ENCODE results near the gene INAVA.

DNA sequence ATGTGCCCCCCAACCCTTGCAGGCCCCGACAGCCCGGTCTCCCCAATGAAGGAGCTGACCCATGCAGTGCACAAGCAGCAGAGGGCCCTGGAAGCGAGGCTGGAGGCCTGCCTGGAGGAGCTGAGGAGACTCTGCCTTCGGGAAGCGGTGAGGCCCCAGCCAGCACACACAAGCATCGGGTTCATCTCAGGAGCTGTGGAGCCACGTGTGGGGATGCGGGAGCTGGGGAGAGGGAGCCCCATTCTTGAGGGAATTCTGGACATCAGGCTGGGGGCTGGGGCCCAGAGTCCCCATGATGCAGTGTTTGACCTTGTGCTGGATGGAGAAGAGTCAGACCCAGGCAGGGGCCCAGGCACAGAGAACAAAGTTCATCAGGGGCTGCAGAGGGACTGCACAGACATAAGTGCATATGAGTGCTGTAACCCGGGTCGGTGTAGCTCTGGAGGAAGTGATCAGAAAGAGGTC lies 4.8 kb downstream of the INAVA start:
- TF ChIP-seq, protein P1, sequence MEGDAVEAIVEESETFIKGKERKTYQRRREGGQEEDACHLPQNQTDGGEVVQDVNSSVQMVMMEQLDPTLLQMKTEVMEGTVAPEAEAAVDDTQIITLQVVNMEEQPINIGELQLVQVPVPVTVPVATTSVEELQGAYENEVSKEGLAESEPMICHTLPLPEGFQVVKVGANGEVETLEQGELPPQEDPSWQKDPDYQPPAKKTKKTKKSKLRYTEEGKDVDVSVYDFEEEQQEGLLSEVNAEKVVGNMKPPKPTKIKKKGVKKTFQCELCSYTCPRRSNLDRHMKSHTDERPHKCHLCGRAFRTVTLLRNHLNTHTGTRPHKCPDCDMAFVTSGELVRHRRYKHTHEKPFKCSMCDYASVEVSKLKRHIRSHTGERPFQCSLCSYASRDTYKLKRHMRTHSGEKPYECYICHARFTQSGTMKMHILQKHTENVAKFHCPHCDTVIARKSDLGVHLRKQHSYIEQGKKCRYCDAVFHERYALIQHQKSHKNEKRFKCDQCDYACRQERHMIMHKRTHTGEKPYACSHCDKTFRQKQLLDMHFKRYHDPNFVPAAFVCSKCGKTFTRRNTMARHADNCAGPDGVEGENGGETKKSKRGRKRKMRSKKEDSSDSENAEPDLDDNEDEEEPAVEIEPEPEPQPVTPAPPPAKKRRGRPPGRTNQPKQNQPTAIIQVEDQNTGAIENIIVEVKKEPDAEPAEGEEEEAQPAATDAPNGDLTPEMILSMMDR (IDR thresholded peaks at IDR 0.05): no peak
- TF ChIP-seq GATA3 (IDR thresholded peaks at IDR 0.05; ENCODE audit: borderline replicate concordance) (no peak), EP300 (IDR thresholded peaks at IDR 0.05) (no peak), BHLHE40 (IDR thresholded peaks at IDR 0.05; ENCODE audit: low read depth, low read length) (no peak), JUN (IDR thresholded peaks at IDR 0.05) (no peak)
- TF ChIP-seq, protein P2, sequence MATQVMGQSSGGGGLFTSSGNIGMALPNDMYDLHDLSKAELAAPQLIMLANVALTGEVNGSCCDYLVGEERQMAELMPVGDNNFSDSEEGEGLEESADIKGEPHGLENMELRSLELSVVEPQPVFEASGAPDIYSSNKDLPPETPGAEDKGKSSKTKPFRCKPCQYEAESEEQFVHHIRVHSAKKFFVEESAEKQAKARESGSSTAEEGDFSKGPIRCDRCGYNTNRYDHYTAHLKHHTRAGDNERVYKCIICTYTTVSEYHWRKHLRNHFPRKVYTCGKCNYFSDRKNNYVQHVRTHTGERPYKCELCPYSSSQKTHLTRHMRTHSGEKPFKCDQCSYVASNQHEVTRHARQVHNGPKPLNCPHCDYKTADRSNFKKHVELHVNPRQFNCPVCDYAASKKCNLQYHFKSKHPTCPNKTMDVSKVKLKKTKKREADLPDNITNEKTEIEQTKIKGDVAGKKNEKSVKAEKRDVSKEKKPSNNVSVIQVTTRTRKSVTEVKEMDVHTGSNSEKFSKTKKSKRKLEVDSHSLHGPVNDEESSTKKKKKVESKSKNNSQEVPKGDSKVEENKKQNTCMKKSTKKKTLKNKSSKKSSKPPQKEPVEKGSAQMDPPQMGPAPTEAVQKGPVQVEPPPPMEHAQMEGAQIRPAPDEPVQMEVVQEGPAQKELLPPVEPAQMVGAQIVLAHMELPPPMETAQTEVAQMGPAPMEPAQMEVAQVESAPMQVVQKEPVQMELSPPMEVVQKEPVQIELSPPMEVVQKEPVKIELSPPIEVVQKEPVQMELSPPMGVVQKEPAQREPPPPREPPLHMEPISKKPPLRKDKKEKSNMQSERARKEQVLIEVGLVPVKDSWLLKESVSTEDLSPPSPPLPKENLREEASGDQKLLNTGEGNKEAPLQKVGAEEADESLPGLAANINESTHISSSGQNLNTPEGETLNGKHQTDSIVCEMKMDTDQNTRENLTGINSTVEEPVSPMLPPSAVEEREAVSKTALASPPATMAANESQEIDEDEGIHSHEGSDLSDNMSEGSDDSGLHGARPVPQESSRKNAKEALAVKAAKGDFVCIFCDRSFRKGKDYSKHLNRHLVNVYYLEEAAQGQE (IDR thresholded peaks at IDR 0.05): no peak
- TF ChIP-seq, protein P3, sequence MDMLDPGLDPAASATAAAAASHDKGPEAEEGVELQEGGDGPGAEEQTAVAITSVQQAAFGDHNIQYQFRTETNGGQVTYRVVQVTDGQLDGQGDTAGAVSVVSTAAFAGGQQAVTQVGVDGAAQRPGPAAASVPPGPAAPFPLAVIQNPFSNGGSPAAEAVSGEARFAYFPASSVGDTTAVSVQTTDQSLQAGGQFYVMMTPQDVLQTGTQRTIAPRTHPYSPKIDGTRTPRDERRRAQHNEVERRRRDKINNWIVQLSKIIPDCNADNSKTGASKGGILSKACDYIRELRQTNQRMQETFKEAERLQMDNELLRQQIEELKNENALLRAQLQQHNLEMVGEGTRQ (IDR thresholded peaks at IDR 0.05): no peak
- TF ChIP-seq, protein P4, sequence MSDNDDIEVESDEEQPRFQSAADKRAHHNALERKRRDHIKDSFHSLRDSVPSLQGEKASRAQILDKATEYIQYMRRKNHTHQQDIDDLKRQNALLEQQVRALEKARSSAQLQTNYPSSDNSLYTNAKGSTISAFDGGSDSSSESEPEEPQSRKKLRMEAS (IDR thresholded peaks at IDR 0.05): no peak
